Measurements from ENCODE around the gene ZNF487. TPM values are rescaled to one million over a fixed set of nuclear protein-coding genes. Genes with fewer than 3 reads are reported as not detected.
A peak's percentile ranks its signal among the peaks of the same experiment; 100 is the strongest.

ZNF487 gene
- total and polyA plus RNA-seq, 10 of the 15 experiments (the other 5 are each of a cell fraction or from before 2014, with no cell fraction given): 0.74 to 2.1 (median 1.1) TPM

DNA sequence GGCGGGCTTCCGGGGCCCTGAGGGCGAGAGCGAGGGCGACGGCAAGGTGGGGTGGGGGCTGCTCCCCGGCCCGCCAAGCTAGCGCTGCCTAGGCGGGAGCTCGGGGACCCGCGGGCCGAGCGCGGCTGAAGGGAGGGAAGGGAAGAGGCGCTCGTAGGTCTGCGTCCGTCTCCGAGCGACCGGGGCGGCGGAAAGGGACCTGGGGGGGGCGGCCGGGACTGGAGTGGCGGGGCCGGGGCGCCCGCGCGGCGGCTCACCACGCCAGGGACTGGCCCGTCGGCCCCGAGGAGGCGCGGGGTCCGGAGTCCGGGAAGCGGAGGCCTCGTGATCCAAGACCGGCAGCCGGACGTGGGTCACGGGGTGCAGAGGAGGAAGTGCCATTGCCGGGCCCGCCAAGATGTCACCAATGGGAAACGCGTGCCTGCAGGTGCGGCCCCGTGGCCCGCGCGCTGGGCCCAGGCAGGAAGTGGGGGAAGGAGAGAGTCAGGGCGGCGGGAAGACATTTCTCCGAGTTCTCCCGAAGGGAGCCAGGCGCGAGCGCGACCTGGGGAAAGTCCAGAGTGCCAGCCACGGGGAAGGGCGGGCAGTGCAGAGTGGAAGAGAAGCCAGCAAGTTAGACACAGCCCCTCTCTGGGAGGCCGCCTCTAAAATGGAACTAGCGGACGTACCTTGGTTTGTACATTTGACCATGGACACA is 39.8 kb upstream of the ZNF487 start (continued):
- 0 out of 2 replicates have a peak, but pooled peaks have one; percentile 6 for TF ChIP-seq IRF4 (IDR thresholded peaks at IDR 0.05; ENCODE audit: low read depth, low read length)
- no peak for TF ChIP-seq SUPT20H (IDR thresholded peaks at IDR 0.05; ENCODE audit: borderline replicate concordance, control insufficient read depth, low read depth, low read length)
- no peak for TF ChIP-seq YBX1 (IDR thresholded peaks at IDR 0.05)
- no peak for TF ChIP-seq NRF1 (conservative IDR thresholded peaks at IDR 0.05; ENCODE audit: low read depth, low read length)
- TF ChIP-seq TCF12 (IDR thresholded peaks at IDR 0.05; ENCODE audit: low read depth, low read length): peak; percentile 82
- TF ChIP-seq, protein P1, sequence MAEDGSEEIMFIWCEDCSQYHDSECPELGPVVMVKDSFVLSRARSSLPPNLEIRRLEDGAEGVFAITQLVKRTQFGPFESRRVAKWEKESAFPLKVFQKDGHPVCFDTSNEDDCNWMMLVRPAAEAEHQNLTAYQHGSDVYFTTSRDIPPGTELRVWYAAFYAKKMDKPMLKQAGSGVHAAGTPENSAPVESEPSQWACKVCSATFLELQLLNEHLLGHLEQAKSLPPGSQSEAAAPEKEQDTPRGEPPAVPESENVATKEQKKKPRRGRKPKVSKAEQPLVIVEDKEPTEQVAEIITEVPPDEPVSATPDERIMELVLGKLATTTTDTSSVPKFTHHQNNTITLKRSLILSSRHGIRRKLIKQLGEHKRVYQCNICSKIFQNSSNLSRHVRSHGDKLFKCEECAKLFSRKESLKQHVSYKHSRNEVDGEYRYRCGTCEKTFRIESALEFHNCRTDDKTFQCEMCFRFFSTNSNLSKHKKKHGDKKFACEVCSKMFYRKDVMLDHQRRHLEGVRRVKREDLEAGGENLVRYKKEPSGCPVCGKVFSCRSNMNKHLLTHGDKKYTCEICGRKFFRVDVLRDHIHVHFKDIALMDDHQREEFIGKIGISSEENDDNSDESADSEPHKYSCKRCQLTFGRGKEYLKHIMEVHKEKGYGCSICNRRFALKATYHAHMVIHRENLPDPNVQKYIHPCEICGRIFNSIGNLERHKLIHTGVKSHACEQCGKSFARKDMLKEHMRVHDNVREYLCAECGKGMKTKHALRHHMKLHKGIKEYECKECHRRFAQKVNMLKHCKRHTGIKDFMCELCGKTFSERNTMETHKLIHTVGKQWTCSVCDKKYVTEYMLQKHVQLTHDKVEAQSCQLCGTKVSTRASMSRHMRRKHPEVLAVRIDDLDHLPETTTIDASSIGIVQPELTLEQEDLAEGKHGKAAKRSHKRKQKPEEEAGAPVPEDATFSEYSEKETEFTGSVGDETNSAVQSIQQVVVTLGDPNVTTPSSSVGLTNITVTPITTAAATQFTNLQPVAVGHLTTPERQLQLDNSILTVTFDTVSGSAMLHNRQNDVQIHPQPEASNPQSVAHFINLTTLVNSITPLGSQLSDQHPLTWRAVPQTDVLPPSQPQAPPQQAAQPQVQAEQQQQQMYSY (CRISPR knock-in tag; IDR thresholded peaks at IDR 0.05): peak; percentile 68; the same call in 1 of the 2 replicates
- no peak for TF ChIP-seq STAT1 (conservative IDR thresholded peaks at IDR 0.05)
- TF ChIP-seq KDM1A (IDR thresholded peaks at IDR 0.05; ENCODE audit: borderline replicate concordance): no peak
- no peak for TF ChIP-seq SMC3 (IDR thresholded peaks at IDR 0.05; ENCODE audit: borderline replicate concordance, low read length)
- TF ChIP-seq, protein P2, sequence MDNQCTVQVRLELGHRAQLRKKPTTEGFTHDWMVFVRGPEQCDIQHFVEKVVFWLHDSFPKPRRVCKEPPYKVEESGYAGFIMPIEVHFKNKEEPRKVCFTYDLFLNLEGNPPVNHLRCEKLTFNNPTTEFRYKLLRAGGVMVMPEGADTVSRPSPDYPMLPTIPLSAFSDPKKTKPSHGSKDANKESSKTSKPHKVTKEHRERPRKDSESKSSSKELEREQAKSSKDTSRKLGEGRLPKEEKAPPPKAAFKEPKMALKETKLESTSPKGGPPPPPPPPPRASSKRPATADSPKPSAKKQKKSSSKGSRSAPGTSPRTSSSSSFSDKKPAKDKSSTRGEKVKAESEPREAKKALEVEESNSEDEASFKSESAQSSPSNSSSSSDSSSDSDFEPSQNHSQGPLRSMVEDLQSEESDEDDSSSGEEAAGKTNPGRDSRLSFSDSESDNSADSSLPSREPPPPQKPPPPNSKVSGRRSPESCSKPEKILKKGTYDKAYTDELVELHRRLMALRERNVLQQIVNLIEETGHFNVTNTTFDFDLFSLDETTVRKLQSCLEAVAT (IDR thresholded peaks at IDR 0.05): peak; percentile 59; the same call in 1 of the 2 replicates
- no peak for TF ChIP-seq NR2C1 (IDR thresholded peaks at IDR 0.05)
- no peak for TF ChIP-seq ESRRA (IDR thresholded peaks at IDR 0.05; ENCODE audit: low read length)
- TF ChIP-seq ZNF24 (IDR thresholded peaks at IDR 0.05): 0 out of 2 replicates have a peak, but pooled peaks have one; percentile 23
- TF ChIP-seq PAX8 (IDR thresholded peaks at IDR 0.05): no peak
- TF ChIP-seq, protein P3, sequence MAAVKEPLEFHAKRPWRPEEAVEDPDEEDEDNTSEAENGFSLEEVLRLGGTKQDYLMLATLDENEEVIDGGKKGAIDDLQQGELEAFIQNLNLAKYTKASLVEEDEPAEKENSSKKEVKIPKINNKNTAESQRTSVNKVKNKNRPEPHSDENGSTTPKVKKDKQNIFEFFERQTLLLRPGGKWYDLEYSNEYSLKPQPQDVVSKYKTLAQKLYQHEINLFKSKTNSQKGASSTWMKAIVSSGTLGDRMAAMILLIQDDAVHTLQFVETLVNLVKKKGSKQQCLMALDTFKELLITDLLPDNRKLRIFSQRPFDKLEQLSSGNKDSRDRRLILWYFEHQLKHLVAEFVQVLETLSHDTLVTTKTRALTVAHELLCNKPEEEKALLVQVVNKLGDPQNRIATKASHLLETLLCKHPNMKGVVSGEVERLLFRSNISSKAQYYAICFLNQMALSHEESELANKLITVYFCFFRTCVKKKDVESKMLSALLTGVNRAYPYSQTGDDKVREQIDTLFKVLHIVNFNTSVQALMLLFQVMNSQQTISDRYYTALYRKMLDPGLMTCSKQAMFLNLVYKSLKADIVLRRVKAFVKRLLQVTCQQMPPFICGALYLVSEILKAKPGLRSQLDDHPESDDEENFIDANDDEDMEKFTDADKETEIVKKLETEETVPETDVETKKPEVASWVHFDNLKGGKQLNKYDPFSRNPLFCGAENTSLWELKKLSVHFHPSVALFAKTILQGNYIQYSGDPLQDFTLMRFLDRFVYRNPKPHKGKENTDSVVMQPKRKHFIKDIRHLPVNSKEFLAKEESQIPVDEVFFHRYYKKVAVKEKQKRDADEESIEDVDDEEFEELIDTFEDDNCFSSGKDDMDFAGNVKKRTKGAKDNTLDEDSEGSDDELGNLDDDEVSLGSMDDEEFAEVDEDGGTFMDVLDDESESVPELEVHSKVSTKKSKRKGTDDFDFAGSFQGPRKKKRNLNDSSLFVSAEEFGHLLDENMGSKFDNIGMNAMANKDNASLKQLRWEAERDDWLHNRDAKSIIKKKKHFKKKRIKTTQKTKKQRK (IDR thresholded peaks at IDR 0.05; ENCODE audit: low read depth, low read length): no peak
- TF ChIP-seq SMAD5 (IDR thresholded peaks at IDR 0.05; ENCODE audit: low read depth): peak; percentile 55
- peak; percentile 84; the same call in 1 of the 2 replicates for TF ChIP-seq SPI1 (IDR thresholded peaks at IDR 0.05; ENCODE audit: borderline replicate concordance, insufficient read depth, low read depth, low read length)
- TF ChIP-seq ASH2L (IDR thresholded peaks at IDR 0.05; ENCODE audit: borderline replicate concordance, low read depth): no peak
- peak; percentile 96 for TF ChIP-seq EED (IDR thresholded peaks at IDR 0.05; ENCODE audit: low read depth)
- TF ChIP-seq NFXL1 (IDR thresholded peaks at IDR 0.05; ENCODE audit: borderline replicate concordance): no peak
- TF ChIP-seq NBN (IDR thresholded peaks at IDR 0.05): peak; percentile 86
- peak; percentile 96 for TF ChIP-seq GATAD2B (conservative IDR thresholded peaks at IDR 0.05; ENCODE audit: low read depth)
- no peak for TF ChIP-seq HCFC1 (IDR thresholded peaks at IDR 0.05; ENCODE audit: low read length)

Data from GM12878 (cell line).